Adrenal gland (tissue), 12 donors: ENCODE data around the gene GASK1A. TPM values are rescaled to one million over a fixed set of nuclear protein-coding genes. Genes with fewer than 3 reads are reported as not detected.
"Not testable (repeated sequence)": the region's sequence is repeated elsewhere in the genome, so short reads cannot be mapped to it uniquely, and the experiment has no call there.

Source experiments
- DNase-seq, 7 donors: peaks; one replicate each; pipeline ENCODE4 v3.0.0-alpha.2; 2019 to 2020
- H3K27ac ChIP-seq, 5 donors: fragments of 200-600 bp; sonication (generic) in 4 of 5; 1 replicate in 3 of 5; 2 replicates in 2 of 5; pipeline versions ENCODE4 v1.5.1 to v1.8.0; 2016 to 2020; ENCODE audit warnings: mild to moderate bottlenecking in 1 of 5
- H3K27me3 ChIP-seq: fragments of 200-600 bp; 2 replicates; pipeline ENCODE4 v1.8.0; 2021
- H3K36me3 ChIP-seq, 2 donors: fragments of 200-600 bp; replicated peaks in 1 of 2; 1 replicate in 1 of 2; 2 replicates in 1 of 2; pipeline versions ENCODE4 v1.5.1 to v1.8.0; 2018 to 2022
- H3K4me1 ChIP-seq, 2 donors: fragments of 200-600 bp; replicated peaks in 1 of 2; 1 replicate in 1 of 2; 2 replicates in 1 of 2; pipeline versions ENCODE4 v1.5.1 to v1.8.0; 2018 to 2021
- H3K4me3 ChIP-seq, 4 donors: fragments of 200-600 bp; sonication (generic) in 3 of 4; one replicate each; pipeline ENCODE4 v1.5.1; 2016 to 2018
- H3K9me3 ChIP-seq, 3 donors: fragments of 200-600 bp; sonication (generic) in 1 of 3; replicated peaks in 1 of 3; 1 replicate in 2 of 3; 2 replicates in 1 of 3; pipeline versions ENCODE4 v1.5.1 to v1.8.0; 2016 to 2021
- POLR2A ChIP-seq, 2 donors: fragments of 450-650 bp; IDR thresholded peaks; one replicate each; pipeline ENCODE4 v1.6.1; 2017; ENCODE audit warnings: antibody characterized with exemption in 2 of 2, mild to moderate bottlenecking in 2 of 2, moderate library complexity in 1 of 2
- WGBS, 4 donors: extraction: QIAGEN DNeasy Blood & Tissue Kit in 2 of 4; methylation state at CpG; one replicate each; pipeline versions ENCODE4 v1.1.5 to v1.1.7; 2013 to 2017; 5-methylcytosine and 5-hydroxymethylcytosine counted together
- intact Hi-C, 2 donors: fragments of 100-400 bp; cut with DNase I; formaldehyde crosslinking; loops; one replicate each; pipeline versions ENCODE4 v1.14.1 to v1.15.0; 2022 to 2023
- polyA plus RNA-seq, 3 donors: library from polyadenylated mRNA; stranded (reverse); fragments of 200-250 nt in 2 of 3; fragments of 350-450 nt in 1 of 3; fragmentation: Illumina TruSeq in 1 of 3; extraction: RNeasy Lipid Tissue Mini Kit (QIAGEN cat#74804) in 1 of 3; gene quantifications; one replicate each; pipeline ENCODE4 v1.2.3, GENCODE V29; 2013 to 2014
- total RNA-seq, 9 donors: library from RNA; depleted of rRNA in 4 of 9; stranded (reverse); fragments of >200 nt in 4 of 9; fragments of 120-200 nt in 1 of 9; fragmentation: NEBNext Ultra II Directional in 1 of 9; extraction: Animal tissue kit (Norgen Biotek cat#: 25700) in 1 of 9; gene quantifications; one replicate each; pipeline versions ENCODE4 v1.1.0 to v1.2.4, GENCODE V29; 2013 to 2023
- TF ChIP-seq, protein P1 (sequence below), 6 experiments: fragments of 450-650 bp in 4 of 6; fragments of 200-600 bp in 2 of 6; sonication (generic) in 1 of 6; IDR thresholded peaks; 1 replicate in 5 of 6; 2 replicates in 1 of 6; pipeline versions ENCODE4 v1.5.1 to v1.8.0; 2016 to 2021; ENCODE audit warnings: antibody characterized with exemption in 6 of 6, mild to moderate bottlenecking in 2 of 6, moderate library complexity in 1 of 6
- donor health status: healthy with polysubstance abuse.
- donor health status: Bipolar disorder and iron deficiency.
- donor health status: DM: yes; HTN: yes; CAD: no.
- donor health status: DM: no; HTN: no; CAD: no.
- donor health status: DM: no; HTN: no; CAD: no.
- donor health status: DM: yes; HTN: yes; CAD: no.

Gene GASK1A
- total and polyA plus RNA-seq, 12 donors: 1.5 to 15.5 (median 4.5) TPM

- no peaks in the 10 kb centered on the region for H3K27me3 ChIP-seq
- 48 to 79% (median 67%) methylated on average over 2 of the region's 2 CpGs for WGBS, 4 donors
These were observed 15.8 kb upstream of the GASK1A start for GRCh38 chr3:42963269-42963668.

DNA sequence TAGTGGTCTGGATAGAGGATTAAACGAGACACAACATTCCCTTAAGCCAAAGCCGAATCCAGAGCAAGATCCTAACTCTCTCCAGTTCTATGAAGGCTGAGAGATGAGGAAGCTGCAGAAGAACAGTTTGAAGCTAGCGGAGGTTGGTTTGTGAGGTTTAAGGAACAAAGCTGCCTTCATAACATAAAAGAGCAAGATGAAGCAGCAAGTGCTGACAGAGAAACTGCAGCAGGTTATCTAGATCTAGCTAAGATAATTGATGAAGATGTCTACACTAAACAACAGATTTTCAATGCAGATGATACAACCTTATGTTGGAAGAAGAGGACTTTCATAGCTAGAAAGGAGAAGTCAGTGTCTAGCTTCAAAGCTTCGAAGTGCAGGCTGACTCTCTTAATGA, 14.8 kb upstream of the GASK1A start:
- no peak for TF ChIP-seq POLR2A (IDR thresholded peaks at IDR 0.05)
- TF ChIP-seq, protein P1, sequence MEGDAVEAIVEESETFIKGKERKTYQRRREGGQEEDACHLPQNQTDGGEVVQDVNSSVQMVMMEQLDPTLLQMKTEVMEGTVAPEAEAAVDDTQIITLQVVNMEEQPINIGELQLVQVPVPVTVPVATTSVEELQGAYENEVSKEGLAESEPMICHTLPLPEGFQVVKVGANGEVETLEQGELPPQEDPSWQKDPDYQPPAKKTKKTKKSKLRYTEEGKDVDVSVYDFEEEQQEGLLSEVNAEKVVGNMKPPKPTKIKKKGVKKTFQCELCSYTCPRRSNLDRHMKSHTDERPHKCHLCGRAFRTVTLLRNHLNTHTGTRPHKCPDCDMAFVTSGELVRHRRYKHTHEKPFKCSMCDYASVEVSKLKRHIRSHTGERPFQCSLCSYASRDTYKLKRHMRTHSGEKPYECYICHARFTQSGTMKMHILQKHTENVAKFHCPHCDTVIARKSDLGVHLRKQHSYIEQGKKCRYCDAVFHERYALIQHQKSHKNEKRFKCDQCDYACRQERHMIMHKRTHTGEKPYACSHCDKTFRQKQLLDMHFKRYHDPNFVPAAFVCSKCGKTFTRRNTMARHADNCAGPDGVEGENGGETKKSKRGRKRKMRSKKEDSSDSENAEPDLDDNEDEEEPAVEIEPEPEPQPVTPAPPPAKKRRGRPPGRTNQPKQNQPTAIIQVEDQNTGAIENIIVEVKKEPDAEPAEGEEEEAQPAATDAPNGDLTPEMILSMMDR (IDR thresholded peaks at IDR 0.05): no peak
- intact Hi-C loops: loop anchor here (5.0 to 10.0 kb wide), 2 partner anchors 193 to 541 kb away; no protein-coding TSS in a partner anchor
- H3K4me1 ChIP-seq: no peaks in the 10 kb centered on the region
- no peak overlapping the region for H3K4me3 ChIP-seq
- H3K36me3 ChIP-seq: no peaks in the 10 kb centered on the region
- H3K9me3 ChIP-seq: no peaks in the 10 kb centered on the region
- H3K27me3 ChIP-seq: no peaks in the 10 kb centered on the region
- DNase-seq: no peak
- no peak overlapping the region for H3K27ac ChIP-seq
- 84 to 91% (median 88%) methylated on average over 4 of the region's 4 CpGs for WGBS, 4 donors

More at GRCh38 chr3:42963269-42963668, 15.8 kb upstream of the GASK1A start:
- Histone ChIP-seq H3K9me3 (no peaks in the 10 kb centered on the region), H3K4me3 (no peak overlapping the region), H3K27ac (no peak overlapping the region), H3K36me3 (no peaks in the 10 kb centered on the region), H3K4me1 (no peaks in the 10 kb centered on the region)
- no peak for TF ChIP-seq POLR2A (IDR thresholded peaks at IDR 0.05)
- TF ChIP-seq, protein P1 (IDR thresholded peaks at IDR 0.05): no peak
- intact Hi-C loops: loop anchor here (5.0 to 10.0 kb wide), 2 partner anchors 194 to 542 kb away; no protein-coding TSS in a partner anchor
- DNase-seq: no peak

GRCh38 chr3:42970557-42970956, 8.6 kb upstream of the GASK1A start:
- H3K9me3 ChIP-seq: no peaks in the 10 kb centered on the region
- H3K27me3 ChIP-seq: no peaks in the 10 kb centered on the region
- H3K27ac ChIP-seq: no peak overlapping the region
- H3K4me1 ChIP-seq: no peaks in the 10 kb centered on the region
- H3K4me3 ChIP-seq: no peak overlapping the region
- no peak for TF ChIP-seq POLR2A (IDR thresholded peaks at IDR 0.05)
- TF ChIP-seq, protein P1 (IDR thresholded peaks at IDR 0.05): no peak
- intact Hi-C loops: no loop called here
- no peak for DNase-seq
- no peaks in the 10 kb centered on the region for H3K36me3 ChIP-seq

- Histone ChIP-seq H3K27ac (no peak overlapping the region), H3K4me3 (no peak overlapping the region), H3K4me1 (no peaks in the 10 kb centered on the region), H3K27me3 (no peaks in the 10 kb centered on the region), H3K9me3 (no peaks in the 10 kb centered on the region), H3K36me3 (no peaks in the 10 kb centered on the region)
- intact Hi-C loops: no loop called here
- TF ChIP-seq POLR2A (IDR thresholded peaks at IDR 0.05): no peak
- TF ChIP-seq, protein P1 (IDR thresholded peaks at IDR 0.05): no peak
- DNase-seq: no peak
- WGBS, 4 donors: 71 to 99% (median 86%) methylated on average over 3 of the region's 3 CpGs
These were observed 7.9 kb upstream of the GASK1A start for GRCh38 chr3:42970976-42971772.

- H3K27me3 ChIP-seq, H3K4me1 ChIP-seq, H3K4me3 ChIP-seq, DNase-seq, intact Hi-C loops, H3K36me3 ChIP-seq, H3K27ac ChIP-seq, H3K9me3 ChIP-seq: not testable (repeated sequence)
- 79 to 87% (median 85%) methylated on average over 3 of the region's 3 CpGs for WGBS, 4 donors
These were observed 4.2 kb upstream of the GASK1A start for GRCh38 chr3:42974906-42975305.
